Medulla oblongata (tissue), 1 donor: ENCODE results near the gene KDM3A.
"Not testable (repeated sequence)": the region's sequence is repeated elsewhere in the genome, so short reads cannot be mapped to it uniquely, and the experiment has no call there.

ENCODE experiments used
- DNase-seq: peaks from one replicate; pipeline ENCODE4 v3.0.0-alpha.2; 2015; ENCODE audit errors: extremely low spot score

Gene KDM3A

GRCh38 chr2:86480105-86480504 is 38.9 kb downstream of the KDM3A start:
- DNase-seq = peak; percentile 63

GRCh38 chr2:86482034-86482433 is 40.9 kb downstream of the KDM3A start:
- DNase-seq = no peak

GRCh38 chr2:86484385-86484784 is 43.2 kb downstream of the KDM3A start:
- no peak for DNase-seq

GRCh38 chr2:86485103-86485502 is 43.9 kb downstream of the KDM3A start:
- no peak for DNase-seq

- no peak for DNase-seq
Observed at GRCh38 chr2:86485802-86486201, 44.6 kb downstream of the KDM3A start.

- no peak for DNase-seq
Observed at GRCh38 chr2:86487062-86487461, 45.9 kb downstream of the KDM3A start.

GRCh38 chr2:86488561-86489250 is 47.5 kb downstream of the KDM3A start:
- no peak for DNase-seq

GRCh38 chr2:86489542-86489941 is 48.4 kb downstream of the KDM3A start:
- DNase-seq = no peak

- DNase-seq = no peak
Observed at GRCh38 chr2:86490245-86490644, 49.1 kb downstream of the KDM3A start.

- DNase-seq = no peak
Observed at GRCh38 chr2:86491088-86491487, 49.9 kb downstream of the KDM3A start.

GRCh38 chr2:86492048-86492453 is 50.9 kb downstream of the KDM3A start:
- no peak for DNase-seq

GRCh38 chr2:86496391-86496790 is 55.2 kb downstream of the KDM3A start:
- DNase-seq = not testable (repeated sequence)

GRCh38 chr2:86498468-86499260 is 57.5 kb downstream of the KDM3A start:
- DNase-seq = no peak

- DNase-seq = no peak
Observed at GRCh38 chr2:86499326-86499725, 58.2 kb downstream of the KDM3A start.

GRCh38 chr2:86500325-86501083 is 59.3 kb downstream of the KDM3A start:
- no peak for DNase-seq

GRCh38 chr2:86507600-86507999 is 66.4 kb downstream of the KDM3A start:
- DNase-seq = no peak

GRCh38 chr2:86510436-86510933 is 69.3 kb downstream of the KDM3A start:
- DNase-seq = peak; percentile 12

GRCh38 chr2:86512034-86512433 is 70.9 kb downstream of the KDM3A start:
- no peak for DNase-seq

- no peak for DNase-seq
Observed at GRCh38 chr2:86512892-86513291, 71.7 kb downstream of the KDM3A start.

GRCh38 chr2:86513948-86514660 is 72.9 kb downstream of the KDM3A start:
- no peak for DNase-seq

- peak; percentile 71 for DNase-seq
Observed at GRCh38 chr2:86518481-86518880, 77.3 kb downstream of the KDM3A start.

GRCh38 chr2:86519349-86519748 is 78.2 kb downstream of the KDM3A start:
- no peak for DNase-seq
